IPS-18c (cell line): ENCODE measurements around the gene MEF2C.

ENCODE experiments used
- H3K4me3 ChIP-seq: 2 replicates; pipeline ENCODE4 v1.7.0; 2013; ENCODE audit warnings: low read depth, mild to moderate bottlenecking, low read length, moderate library complexity; ENCODE audit not compliant: insufficient read depth
- H3K9me3 ChIP-seq: one replicate; pipeline ENCODE4 v1.6.1; 2013; ENCODE audit warnings: mild to moderate bottlenecking, low read length, moderate library complexity; ENCODE audit not compliant: control insufficient read depth, insufficient read depth

MEF2C gene

GRCh38 chr5:88892669-88893068 is 9.7 kb upstream of the MEF2C start:
- H3K9me3 ChIP-seq = no peaks in the 10 kb centered on the region

DNA sequence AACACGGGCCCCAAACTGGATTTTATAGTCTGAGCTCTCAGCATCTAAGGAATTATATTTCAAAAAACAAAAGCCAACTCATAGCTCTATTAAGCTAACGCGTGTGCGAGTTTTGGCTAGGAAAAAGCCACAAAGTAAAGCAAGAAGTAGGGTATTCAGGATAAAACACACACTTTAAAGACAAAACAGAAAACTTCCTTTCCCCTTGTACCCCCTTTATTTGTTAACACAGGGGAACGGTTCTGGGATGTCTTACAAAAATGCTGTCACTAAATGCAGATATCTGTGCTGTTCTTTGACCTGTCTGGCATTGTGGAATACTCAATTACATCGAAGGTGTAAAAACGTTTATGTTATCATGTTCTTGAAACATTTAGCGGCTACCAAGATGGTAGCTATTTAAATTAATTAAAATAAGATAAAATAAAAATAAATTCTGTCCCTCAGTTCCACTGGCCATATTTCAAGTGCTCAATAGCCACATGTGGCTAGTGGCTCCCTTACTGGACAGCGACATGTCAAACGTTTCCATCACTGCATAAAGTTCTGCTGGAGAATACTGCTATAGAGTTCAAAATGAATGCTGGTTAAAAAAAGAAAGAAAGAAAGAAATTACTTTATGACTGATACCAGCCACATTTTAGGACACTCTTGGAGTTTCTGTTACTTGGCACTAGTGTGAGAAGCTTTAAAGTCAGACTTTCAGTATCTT is 7.2 kb upstream of the MEF2C start:
- H3K4me3 ChIP-seq = peak overlapping the region; percentile 72
- no peaks in the 10 kb centered on the region for H3K9me3 ChIP-seq

More at GRCh38 chr5:88892669-88893068, 9.7 kb upstream of the MEF2C start:
- H3K4me3 ChIP-seq = no peak overlapping the region

DNA sequence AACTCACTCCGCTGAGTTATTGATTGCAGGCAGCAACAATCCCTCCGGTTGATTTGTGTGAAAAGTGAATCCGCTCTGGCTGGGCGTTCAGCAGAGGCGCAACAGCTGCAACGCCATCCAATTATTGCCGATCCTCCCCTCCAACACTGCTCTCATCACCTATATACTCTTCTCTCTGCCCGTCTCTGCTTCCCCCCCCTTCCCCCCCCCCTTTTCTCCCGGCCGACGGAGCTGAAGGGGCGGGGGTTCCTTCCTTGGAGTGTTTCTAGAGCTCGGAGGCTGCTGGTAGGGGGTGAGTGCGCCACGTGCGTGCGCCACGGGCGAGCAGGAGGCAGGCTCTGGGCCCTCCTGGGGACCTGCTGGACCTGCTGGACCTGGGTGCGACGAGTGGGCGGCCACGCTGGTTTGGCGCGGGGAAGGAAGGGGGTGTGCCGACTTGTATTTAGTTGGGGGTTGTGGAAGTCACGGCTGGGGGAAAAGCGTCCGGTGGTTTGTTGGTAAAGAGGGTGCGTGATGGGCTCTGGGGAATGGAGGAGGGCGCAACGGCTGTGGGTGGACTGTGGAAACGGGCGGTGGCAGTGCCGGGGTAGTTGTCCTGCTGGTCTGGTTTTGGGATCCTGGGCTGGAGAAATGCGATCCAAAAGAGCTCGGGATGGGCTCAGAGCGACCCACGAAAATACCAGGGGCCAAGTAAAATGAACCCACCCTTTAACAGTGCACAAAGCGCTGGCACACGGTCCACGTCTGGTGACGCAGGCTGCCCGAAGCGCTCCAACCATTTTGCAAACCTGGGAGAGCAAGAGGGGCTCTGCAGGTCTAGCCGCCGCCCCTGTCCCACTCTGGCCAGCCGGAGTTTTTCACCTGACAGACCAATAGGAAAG is 6.4 kb upstream of the MEF2C start:
- H3K9me3 ChIP-seq = no peaks in the 10 kb centered on the region
- peak overlapping the region; percentile 72 for H3K4me3 ChIP-seq

DNA sequence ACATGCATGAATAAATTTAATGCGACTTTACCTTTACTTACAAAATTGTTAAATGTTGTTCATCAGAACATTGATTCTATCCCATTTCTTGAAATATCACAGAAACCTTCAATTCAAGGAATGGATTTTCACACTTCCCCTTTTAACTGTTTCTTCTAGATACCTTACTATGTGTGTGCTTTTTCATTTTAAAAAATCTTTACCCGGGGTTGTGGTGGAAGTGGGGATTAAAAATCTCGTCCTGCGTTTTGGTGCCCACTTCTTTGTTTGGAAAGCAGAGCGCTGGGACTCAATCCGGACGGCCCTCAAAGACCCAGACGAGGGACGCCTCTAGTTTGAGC is 5.8 kb upstream of the MEF2C start:
- Histone ChIP-seq H3K4me3 (peak overlapping the region; percentile 72; the same call in 1 of the 2 replicates), H3K9me3 (no peaks in the 10 kb centered on the region)

DNA sequence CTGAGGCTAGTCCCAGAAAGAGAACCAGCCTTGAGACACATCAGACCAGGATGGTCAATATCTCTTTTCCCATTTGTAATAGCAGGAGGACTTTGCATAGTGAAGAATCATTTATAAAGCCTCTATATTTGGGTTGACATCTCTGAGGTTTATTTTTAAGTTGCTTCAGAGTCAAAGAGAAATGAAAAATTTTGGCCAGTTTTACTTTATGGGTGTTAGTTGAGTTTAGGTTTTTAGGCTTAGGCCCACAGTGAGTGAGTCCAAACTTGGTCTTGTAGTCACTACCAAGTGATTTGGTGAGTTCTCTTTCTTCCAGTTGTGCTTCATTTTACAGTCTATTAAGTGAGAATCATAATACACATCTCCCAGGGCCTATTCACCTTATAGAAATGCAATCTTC is 5.3 kb upstream of the MEF2C start:
- H3K9me3 ChIP-seq = no peaks in the 10 kb centered on the region
- H3K4me3 ChIP-seq = no peak overlapping the region

- H3K4me3 ChIP-seq = no peak overlapping the region
- H3K9me3 ChIP-seq = no peaks in the 10 kb centered on the region
Observed at GRCh38 chr5:88887342-88887741, 4.4 kb upstream of the MEF2C start.

DNA sequence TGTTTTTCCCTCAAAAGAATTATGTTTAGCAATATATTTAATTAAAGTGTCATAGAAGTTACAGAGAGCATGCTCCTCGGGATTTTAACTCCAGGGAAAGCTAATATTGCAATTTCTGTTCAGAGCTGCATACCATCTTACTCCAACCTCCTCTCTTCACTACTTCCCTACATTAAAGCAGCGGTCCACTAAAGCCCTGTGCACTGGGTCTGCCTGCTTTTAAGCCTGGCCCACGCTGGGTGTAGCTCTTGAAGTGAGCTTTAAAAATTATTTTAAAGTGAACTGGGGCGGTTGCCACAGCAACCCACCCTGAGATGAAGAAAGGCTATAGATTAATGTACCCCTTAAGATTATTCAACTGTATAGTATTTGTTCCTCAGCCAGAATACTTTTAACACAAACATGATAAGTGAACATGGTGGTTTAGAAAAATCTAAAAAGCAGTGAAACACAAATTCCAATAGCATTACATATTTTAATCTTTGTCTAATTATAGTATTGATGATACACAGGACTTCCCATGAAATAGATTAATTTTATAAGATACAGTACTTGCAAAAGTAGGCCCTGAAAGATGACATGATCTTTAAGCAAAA is 3.9 kb upstream of the MEF2C start:
- no peaks in the 10 kb centered on the region for H3K9me3 ChIP-seq
- H3K4me3 ChIP-seq = no peak overlapping the region

DNA sequence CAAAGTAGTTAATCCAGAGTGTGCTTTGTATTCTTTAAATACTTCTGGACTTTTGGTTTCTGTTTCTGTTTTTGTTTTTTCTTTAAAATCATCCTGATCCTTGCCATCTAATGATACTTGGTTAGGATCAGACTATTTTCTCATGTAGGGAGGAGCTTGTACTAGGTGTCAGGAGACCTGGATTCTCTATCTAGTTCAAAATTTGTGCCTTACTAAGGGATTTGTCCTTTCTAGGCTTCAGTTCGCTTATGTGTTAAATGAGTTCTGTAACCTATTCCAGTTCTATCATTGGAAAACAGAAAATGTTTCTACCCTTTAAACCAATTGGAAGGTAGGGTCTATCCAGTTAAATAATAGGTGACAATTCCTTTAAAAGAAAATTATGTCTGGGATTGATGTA is 3.3 kb upstream of the MEF2C start:
- H3K9me3 ChIP-seq = no peaks in the 10 kb centered on the region
- H3K4me3 ChIP-seq = no peak overlapping the region

DNA sequence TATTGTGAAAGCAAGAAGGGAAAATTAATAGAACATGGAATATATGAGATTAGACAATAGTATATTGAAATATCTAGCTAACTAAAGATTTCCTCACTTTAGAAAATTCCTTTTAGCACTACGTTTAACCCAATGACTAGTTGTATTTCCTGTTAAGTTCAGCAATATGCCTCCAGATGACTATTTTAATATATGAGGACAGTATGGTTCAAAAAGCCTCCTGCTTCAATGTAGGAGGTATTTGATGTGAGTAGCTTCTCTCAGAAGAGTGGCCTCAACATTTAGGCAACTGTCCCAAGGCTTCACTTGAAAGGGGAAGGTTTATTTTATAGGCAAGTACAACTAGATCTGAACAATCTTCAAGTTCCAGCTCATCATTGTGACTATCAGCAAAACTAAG is 2.0 kb upstream of the MEF2C start:
- Histone ChIP-seq H3K9me3 (no peaks in the 10 kb centered on the region), H3K4me3 (no peak overlapping the region)

GRCh38 chr5:88884608-88884877 is 1.6 kb upstream of the MEF2C start:
- Histone ChIP-seq H3K4me3 (peak overlapping the region; percentile 64; the same call in 1 of the 2 replicates), H3K9me3 (no peaks in the 10 kb centered on the region)

- H3K4me3 ChIP-seq = peak overlapping the region; percentile 64
Observed at GRCh38 chr5:88883836-88884607, 1.0 kb upstream of the MEF2C start.

DNA sequence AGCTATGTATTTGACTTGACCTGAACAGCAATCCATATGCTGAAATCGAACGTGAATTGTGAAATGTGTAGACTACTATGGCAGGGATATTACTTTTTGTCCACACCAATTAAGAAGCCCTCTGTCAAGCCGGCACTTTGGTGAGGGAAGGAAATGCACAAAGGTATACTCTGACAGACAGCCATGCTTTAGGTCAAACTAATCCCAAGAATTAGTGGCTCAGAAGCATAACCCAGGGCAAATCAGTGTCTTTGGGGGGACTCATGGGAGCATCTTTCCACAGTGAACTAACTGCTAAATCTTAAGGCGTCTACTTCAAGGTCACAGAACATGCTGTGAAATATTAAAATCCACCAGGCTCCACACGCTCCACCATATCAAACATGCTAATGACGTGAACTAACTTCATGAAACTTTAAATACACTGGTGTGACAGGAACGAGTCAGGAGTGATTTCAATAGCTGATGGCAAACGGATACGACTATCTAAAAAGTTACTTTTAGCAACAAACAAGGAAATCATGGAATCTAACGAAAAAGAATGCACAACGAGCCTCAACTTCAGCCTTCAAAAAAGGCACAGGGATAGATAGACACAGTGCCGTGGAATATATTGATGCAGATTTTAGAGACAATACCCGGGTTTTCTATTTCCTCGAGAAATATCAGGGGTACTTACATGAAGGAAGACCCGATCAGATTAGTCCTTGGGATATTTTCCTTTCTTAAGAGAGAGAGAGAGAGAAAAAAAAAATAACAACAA is 527 bp downstream of the MEF2C start:
- Histone ChIP-seq H3K9me3 (no peaks in the 10 kb centered on the region), H3K4me3 (peak overlapping the region; percentile 64; the same call in 1 of the 2 replicates)

More at GRCh38 chr5:88883836-88884607, 1.0 kb upstream of the MEF2C start:
- H3K9me3 ChIP-seq = no peaks in the 10 kb centered on the region

- no peaks in the 10 kb centered on the region for H3K9me3 ChIP-seq
- no peak overlapping the region for H3K4me3 ChIP-seq
Observed at GRCh38 chr5:88881571-88881971, 1.4 kb downstream of the MEF2C start.

GRCh38 chr5:88880201-88880600 is 2.8 kb downstream of the MEF2C start:
- Histone ChIP-seq H3K4me3 (no peak overlapping the region), H3K9me3 (no peaks in the 10 kb centered on the region)

GRCh38 chr5:88879724-88880123 is 3.3 kb downstream of the MEF2C start:
- Histone ChIP-seq H3K9me3 (no peaks in the 10 kb centered on the region), H3K4me3 (no peak overlapping the region)

DNA sequence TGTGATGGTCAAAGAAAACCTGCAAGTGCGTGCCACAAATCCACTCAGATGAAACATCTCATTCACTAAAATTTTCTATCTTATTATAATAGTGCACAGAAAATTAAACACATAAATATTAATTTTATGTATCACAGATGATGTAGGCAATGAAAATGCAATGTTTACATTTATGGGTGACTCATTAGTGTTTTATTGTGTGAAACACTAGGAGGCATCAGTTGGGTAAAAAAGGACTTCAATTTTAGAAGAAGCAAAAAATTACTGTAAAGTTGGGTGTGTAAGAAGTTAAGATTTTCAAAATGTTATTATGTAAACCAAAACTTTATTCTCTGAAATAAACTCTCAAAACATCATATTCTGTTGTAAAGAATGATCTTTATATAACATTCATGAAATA is 4.0 kb downstream of the MEF2C start:
- Histone ChIP-seq H3K9me3 (no peaks in the 10 kb centered on the region), H3K4me3 (no peak overlapping the region)

DNA sequence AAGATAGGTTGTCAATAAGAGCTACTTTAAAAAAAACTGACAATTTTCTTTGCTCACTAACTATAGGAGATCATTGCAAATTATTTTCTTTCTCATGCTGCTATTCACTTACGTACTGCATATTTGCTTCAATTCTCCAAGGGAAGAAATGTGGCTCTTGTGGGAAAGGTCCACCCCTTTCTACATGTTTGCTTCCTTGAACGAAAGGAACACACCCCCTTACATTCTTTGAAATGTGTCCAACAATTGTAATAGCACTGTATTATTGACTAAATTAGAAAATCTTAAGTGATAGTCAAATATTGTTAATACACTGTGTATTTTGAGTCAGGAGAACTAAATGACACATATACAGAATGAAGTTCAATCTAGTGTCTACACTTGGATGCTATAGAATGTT is 5.2 kb downstream of the MEF2C start:
- Histone ChIP-seq H3K4me3 (no peak overlapping the region), H3K9me3 (no peaks in the 10 kb centered on the region)
